HEK293 (cell line): ENCODE measurements around the gene CEACAM6.

Experiments used
- GFI1B ChIP-seq: fragments of 450-650 bp; formaldehyde crosslinking; IDR thresholded peaks from 2 replicates; pipeline ENCODE4 v1.5.1; 2016; ENCODE audit warnings: missing biosample characterization, missing genetic modification characterization
- IKZF3 ChIP-seq: fragments of 450-650 bp; IDR thresholded peaks from 2 replicates; pipeline ENCODE4 v1.5.0; 2018; ENCODE audit warnings: missing biosample characterization, mild to moderate bottlenecking, missing genetic modification characterization, moderate library complexity
- KLF8 ChIP-seq: fragments of 450-650 bp; formaldehyde crosslinking; IDR thresholded peaks from 2 replicates; pipeline ENCODE4 v1.5.1; 2016; ENCODE audit warnings: missing biosample characterization, missing genetic modification characterization
- MZF1 ChIP-seq: fragments of 450-650 bp; formaldehyde crosslinking; IDR thresholded peaks from 2 replicates; pipeline ENCODE4 v1.5.1; 2017; ENCODE audit warnings: missing biosample characterization, missing genetic modification characterization, borderline replicate concordance
- PRDM6 ChIP-seq: fragments of 450-650 bp; formaldehyde crosslinking; IDR thresholded peaks from 2 replicates; pipeline ENCODE4 v1.5.1; 2017; ENCODE audit warnings: missing biosample characterization, missing genetic modification characterization
- SP2 ChIP-seq: fragments of 450-650 bp; formaldehyde crosslinking; IDR thresholded peaks from 2 replicates; pipeline ENCODE4 v1.5.1; 2016; ENCODE audit warnings: missing biosample characterization, missing genetic modification characterization
- SP3 ChIP-seq: fragments of 450-650 bp; formaldehyde crosslinking; IDR thresholded peaks from 2 replicates; pipeline ENCODE4 v1.5.1; 2016; ENCODE audit warnings: missing biosample characterization, missing genetic modification characterization
- ZBTB11 ChIP-seq: fragments of 450-650 bp; formaldehyde crosslinking; conservative IDR thresholded peaks from 2 replicates; pipeline ENCODE4 v1.5.1; 2016; ENCODE audit warnings: low read depth, missing biosample characterization, missing genetic modification characterization
- ZBTB17 ChIP-seq: fragments of 450-650 bp; formaldehyde crosslinking; IDR thresholded peaks from 2 replicates; pipeline ENCODE4 v1.5.1; 2016; ENCODE audit warnings: missing biosample characterization, missing genetic modification characterization
- ZBTB49 ChIP-seq: fragments of 450-650 bp; formaldehyde crosslinking; IDR thresholded peaks from 2 replicates; pipeline ENCODE4 v1.5.1; 2016; ENCODE audit warnings: missing biosample characterization, missing genetic modification characterization, low read depth
- ZNF10 ChIP-seq: fragments of 450-650 bp; formaldehyde crosslinking; IDR thresholded peaks from 2 replicates; pipeline ENCODE4 v1.5.1; 2017; ENCODE audit warnings: missing biosample characterization, missing genetic modification characterization
- ZNF114 ChIP-seq: fragments of 450-650 bp; formaldehyde crosslinking; IDR thresholded peaks from 2 replicates; pipeline ENCODE4 v1.5.0; 2017; ENCODE audit warnings: missing biosample characterization, missing genetic modification characterization
- ZNF132 ChIP-seq: fragments of 450-650 bp; formaldehyde crosslinking; IDR thresholded peaks from 2 replicates; pipeline ENCODE4 v1.5.1; 2017; ENCODE audit warnings: missing biosample characterization, missing genetic modification characterization, borderline replicate concordance
- ZNF184 ChIP-seq: fragments of 450-650 bp; IDR thresholded peaks from 2 replicates; pipeline ENCODE4 v1.5.1; 2018; ENCODE audit warnings: missing biosample characterization, mild to moderate bottlenecking, missing genetic modification characterization
- ZNF19 ChIP-seq: fragments of 450-650 bp; formaldehyde crosslinking; IDR thresholded peaks from 2 replicates; pipeline ENCODE4; 2016; ENCODE audit warnings: missing biosample characterization, missing genetic modification characterization, low read depth
- ZNF23 ChIP-seq: fragments of 450-650 bp; formaldehyde crosslinking; IDR thresholded peaks from 2 replicates; pipeline ENCODE4 v1.5.1; 2016; ENCODE audit warnings: missing biosample characterization, missing genetic modification characterization, borderline replicate concordance
- ZNF266 ChIP-seq: fragments of 450-650 bp; formaldehyde crosslinking; IDR thresholded peaks from 2 replicates; pipeline ENCODE4 v1.5.1; 2016; ENCODE audit warnings: missing biosample characterization, missing genetic modification characterization, low read depth
- ZNF292 ChIP-seq: fragments of 450-650 bp; formaldehyde crosslinking; IDR thresholded peaks from 2 replicates; pipeline ENCODE4 v1.5.1; 2016; ENCODE audit warnings: low read depth, missing biosample characterization, missing genetic modification characterization, borderline replicate concordance
- ZNF366 ChIP-seq: fragments of 450-650 bp; formaldehyde crosslinking; conservative IDR thresholded peaks from 2 replicates; pipeline ENCODE4 v1.5.1; 2016; ENCODE audit warnings: missing biosample characterization, missing genetic modification characterization
- ZNF37A ChIP-seq: fragments of 450-650 bp; IDR thresholded peaks from 2 replicates; pipeline ENCODE4 v1.5.1; 2018; ENCODE audit warnings: missing biosample characterization, missing genetic modification characterization
- ZNF391 ChIP-seq: fragments of 450-650 bp; formaldehyde crosslinking; IDR thresholded peaks from 2 replicates; pipeline ENCODE4 v1.5.1; 2016; ENCODE audit warnings: low read depth, missing biosample characterization, missing genetic modification characterization, borderline replicate concordance
- ZNF514 ChIP-seq: fragments of 450-650 bp; formaldehyde crosslinking; IDR thresholded peaks from 2 replicates; pipeline ENCODE4 v1.5.1; 2016; ENCODE audit warnings: missing biosample characterization, missing genetic modification characterization
- ZNF518A ChIP-seq: fragments of 450-650 bp; formaldehyde crosslinking; conservative IDR thresholded peaks from 2 replicates; pipeline ENCODE4 v1.5.1; 2016; ENCODE audit warnings: low read depth, missing biosample characterization, missing genetic modification characterization
- ZNF530 ChIP-seq: fragments of 450-650 bp; formaldehyde crosslinking; IDR thresholded peaks from 2 replicates; pipeline ENCODE4 v1.5.1; 2016; ENCODE audit warnings: low read depth, missing biosample characterization, missing genetic modification characterization
- ZNF621 ChIP-seq: fragments of 450-650 bp; formaldehyde crosslinking; IDR thresholded peaks from 2 replicates; pipeline ENCODE4 v1.5.1; 2017; ENCODE audit warnings: missing biosample characterization, missing genetic modification characterization
- ZNF624 ChIP-seq: fragments of 450-650 bp; formaldehyde crosslinking; IDR thresholded peaks from 2 replicates; pipeline ENCODE4 v1.5.1; 2017; ENCODE audit warnings: missing biosample characterization, missing genetic modification characterization
- ZNF670 ChIP-seq: fragments of 450-650 bp; formaldehyde crosslinking; IDR thresholded peaks from 2 replicates; pipeline ENCODE4 v1.5.1; 2016; ENCODE audit warnings: missing biosample characterization, missing genetic modification characterization, low read depth
- ZNF791 ChIP-seq: fragments of 450-650 bp; formaldehyde crosslinking; IDR thresholded peaks from 2 replicates; pipeline ENCODE4 v1.5.1; 2016; ENCODE audit warnings: missing biosample characterization, missing genetic modification characterization
- ZNF837 ChIP-seq: fragments of 450-650 bp; formaldehyde crosslinking; IDR thresholded peaks from 2 replicates; pipeline ENCODE4 v1.5.1; 2016; ENCODE audit warnings: missing biosample characterization, missing genetic modification characterization

Gene CEACAM6

GRCh38 chr19:41706741-41707501 is 48.4 kb upstream of the CEACAM6 start (continued):
- no peak for TF ChIP-seq ZNF23
- no peak for TF ChIP-seq ZBTB49
- no peak for TF ChIP-seq ZNF837 (tag by site-specific recombination)
- TF ChIP-seq ZNF791 (tag by site-specific recombination): no peak
- TF ChIP-seq SP3 (tag by site-specific recombination): peak; percentile 81
- no peak for TF ChIP-seq ZNF514 (tag by site-specific recombination)
- no peak for TF ChIP-seq MZF1 (tag by site-specific recombination)
- no peak for TF ChIP-seq ZNF366 (tag by site-specific recombination)
- TF ChIP-seq PRDM6 (tag by site-specific recombination): no peak
- TF ChIP-seq ZNF391 (tag by site-specific recombination): peak; percentile 82; the same call in 1 of the 2 replicates
- 0 out of 2 replicates have a peak, but pooled peaks have one; percentile 21 for TF ChIP-seq ZNF10
- TF ChIP-seq SP2: no peak
- no peak for TF ChIP-seq ZNF132 (tag by site-specific recombination)
- TF ChIP-seq ZNF624 (tag by site-specific recombination): no peak
- TF ChIP-seq ZNF37A: no peak
- TF ChIP-seq ZNF292 (tag by site-specific recombination): no peak
- no peak for TF ChIP-seq ZNF670 (tag by site-specific recombination)
- no peak for TF ChIP-seq IKZF3 (tag by site-specific recombination)
- no peak for TF ChIP-seq ZBTB11 (tag by site-specific recombination)
- TF ChIP-seq ZNF518A (tag by site-specific recombination): no peak
- peak; percentile 76 for TF ChIP-seq ZBTB17 (tag by site-specific recombination)
- TF ChIP-seq ZNF184 (tag by site-specific recombination): no peak
- no peak for TF ChIP-seq ZNF266
- TF ChIP-seq ZNF19 (tag by site-specific recombination): no peak
- TF ChIP-seq ZNF621 (tag by site-specific recombination): no peak
- TF ChIP-seq KLF8: peak; percentile 93
- no peak for TF ChIP-seq GFI1B
- no peak for TF ChIP-seq ZNF114 (tag by site-specific recombination)
- TF ChIP-seq ZNF530 (tag by site-specific recombination): no peak
